GM18858 (cell line): ENCODE data around the gene C1orf159.
"Not testable (repeated sequence)": the region's sequence is repeated elsewhere in the genome, so short reads cannot be mapped to it uniquely, and the experiment has no call there.

Source experiments
- ATAC-seq: cut with Tn5 transposase; IDR thresholded peaks from one replicate; pipeline ENCODE4 v1.9.1; 2021; ENCODE audit not compliant: unreplicated experiment

Gene C1orf159

GRCh38 chr1:1150100-1150499 lies 34.2 kb upstream of the C1orf159 start:
- ATAC-seq: no peak

DNA sequence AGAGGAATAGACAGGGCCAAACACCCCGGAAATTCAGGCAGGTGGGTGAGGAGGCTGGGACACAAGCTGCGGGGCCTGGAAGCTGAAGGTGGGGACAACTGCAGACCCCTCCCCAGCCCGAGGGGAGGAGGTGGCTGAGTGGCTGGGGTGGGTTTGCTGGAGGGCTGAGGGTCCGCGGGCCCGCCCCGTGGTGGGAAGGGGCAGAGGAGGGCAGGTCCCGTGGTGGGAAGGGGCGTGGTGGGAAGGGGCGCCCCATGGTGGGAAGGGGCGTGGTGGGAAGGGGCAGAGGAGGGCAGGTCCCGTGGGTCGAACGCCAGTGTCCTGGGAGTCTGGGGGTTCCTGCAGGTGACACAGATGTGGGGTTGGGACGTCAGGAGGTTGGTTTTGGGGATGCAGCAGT lies 33.5 kb upstream of the C1orf159 start:
- no peak for ATAC-seq

DNA sequence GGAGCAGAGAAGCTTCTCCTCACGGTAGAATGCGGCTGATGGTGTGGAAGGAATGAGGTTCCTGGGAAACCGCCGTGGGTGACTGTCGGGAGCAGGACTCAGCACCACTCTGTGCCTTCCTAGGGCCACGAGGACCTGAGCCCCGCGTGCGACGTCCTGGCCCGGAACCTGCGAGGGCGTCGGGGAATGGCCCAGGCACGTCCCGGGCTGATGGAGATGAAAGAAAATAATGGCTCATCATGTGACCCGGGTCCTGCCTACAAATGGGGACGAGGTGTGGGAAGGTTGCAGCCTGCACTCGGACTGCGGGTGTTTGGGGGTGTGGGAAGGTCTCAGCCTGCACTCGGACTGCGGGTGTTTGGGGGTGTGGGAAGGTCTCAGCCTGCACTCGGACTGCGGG lies 32.7 kb upstream of the C1orf159 start:
- no peak for ATAC-seq

GRCh38 chr1:1148061-1148460 lies 32.2 kb upstream of the C1orf159 start:
- no peak for ATAC-seq

DNA sequence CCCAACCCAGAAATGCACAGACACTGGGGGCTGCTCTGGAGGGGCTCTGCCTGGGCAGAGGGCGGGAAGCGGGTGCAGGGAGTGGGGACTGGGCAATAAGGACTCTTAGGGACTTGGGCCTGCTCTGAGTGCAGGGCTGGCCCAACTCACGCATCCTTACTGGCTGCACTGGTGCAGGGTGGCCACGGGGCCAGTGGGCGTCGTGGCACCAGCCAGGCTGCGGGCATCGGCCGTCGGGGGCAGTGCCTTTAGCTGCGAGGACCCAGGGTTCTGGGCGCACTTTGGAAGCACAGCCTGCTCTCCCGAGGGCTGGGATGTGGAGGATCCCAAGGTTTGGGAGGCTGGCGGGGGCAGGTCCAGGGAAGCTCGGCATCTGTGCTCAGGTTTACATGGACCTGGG lies 30.7 kb upstream of the C1orf159 start:
- no peak for ATAC-seq

DNA sequence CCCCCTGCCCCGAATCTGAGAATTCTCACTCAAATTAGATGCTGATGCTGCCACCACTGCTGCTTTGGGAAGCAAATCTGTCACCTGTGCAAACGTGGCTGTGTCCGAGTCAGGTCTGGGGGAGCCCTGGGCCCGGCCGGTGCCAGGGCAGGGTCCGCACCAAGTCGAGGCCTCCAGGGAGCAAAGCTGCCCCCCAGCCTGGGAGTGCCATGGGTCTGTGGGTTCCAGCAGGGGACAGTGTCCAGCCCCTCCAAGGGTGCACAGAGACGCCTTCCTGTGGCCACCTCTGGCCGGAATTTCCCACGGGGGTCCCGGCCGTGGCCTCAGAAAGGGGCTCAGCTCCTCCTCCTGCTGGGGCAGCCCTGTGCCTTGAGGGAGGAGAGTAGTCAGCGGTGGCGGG lies 30.1 kb upstream of the C1orf159 start:
- no peak for ATAC-seq

DNA sequence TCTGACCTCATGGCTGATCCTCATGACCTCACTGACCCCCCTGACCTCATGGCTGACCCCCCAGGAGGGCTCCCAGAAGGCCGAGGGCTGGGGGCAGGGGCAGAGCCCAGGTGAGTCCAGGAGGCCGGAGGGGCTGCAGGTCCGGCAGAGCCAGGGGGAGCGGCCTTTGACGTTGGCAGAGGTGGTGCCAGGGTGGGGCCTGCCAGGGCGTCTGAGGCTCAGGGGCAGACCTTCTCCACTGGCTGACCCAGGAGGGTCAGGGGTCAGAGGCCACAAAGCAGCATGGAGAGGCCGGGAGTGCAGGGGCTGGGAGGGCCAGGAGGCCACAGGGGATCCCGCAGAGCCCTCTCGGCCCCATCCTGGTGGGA lies 29.6 kb upstream of the C1orf159 start:
- no peak for ATAC-seq

DNA sequence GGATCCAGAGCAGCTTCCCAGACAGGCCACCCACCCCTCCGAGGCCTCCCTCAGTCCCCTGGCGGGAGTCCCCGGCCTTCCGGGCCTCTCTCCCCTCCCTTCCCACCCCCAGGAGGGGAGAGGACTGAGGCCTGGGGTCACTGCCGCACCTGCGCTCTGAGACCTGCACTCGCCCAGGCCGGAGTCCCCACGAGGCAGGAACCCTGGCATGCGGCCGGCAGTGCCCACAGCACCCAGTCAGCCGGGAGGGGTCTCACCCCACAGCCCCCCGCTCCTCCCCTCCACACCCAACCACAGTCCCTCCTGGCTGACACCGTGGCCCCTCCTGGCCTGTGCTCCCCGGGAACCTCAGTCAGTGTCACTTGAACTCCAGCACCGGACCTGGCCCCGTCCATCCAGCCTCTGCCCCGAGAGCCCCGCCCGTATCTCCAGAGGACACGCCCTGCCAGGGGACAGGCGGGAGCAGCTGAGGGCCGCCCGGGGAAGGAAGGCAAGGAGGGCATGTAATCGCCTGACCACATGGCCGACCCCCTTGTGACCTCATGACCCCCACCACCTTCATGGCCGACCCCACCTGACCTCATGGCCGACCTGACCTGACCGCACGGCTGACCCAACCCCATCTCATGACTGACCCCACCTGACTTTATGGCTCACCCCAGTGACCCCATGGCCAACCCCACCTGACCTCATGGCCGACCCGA lies 29.1 kb upstream of the C1orf159 start:
- no peak for ATAC-seq

GRCh38 chr1:1144122-1144842 lies 28.4 kb upstream of the C1orf159 start:
- no peak for ATAC-seq

- ATAC-seq: no peak
Measured at GRCh38 chr1:1143636-1144035, 27.7 kb upstream of the C1orf159 start.

DNA sequence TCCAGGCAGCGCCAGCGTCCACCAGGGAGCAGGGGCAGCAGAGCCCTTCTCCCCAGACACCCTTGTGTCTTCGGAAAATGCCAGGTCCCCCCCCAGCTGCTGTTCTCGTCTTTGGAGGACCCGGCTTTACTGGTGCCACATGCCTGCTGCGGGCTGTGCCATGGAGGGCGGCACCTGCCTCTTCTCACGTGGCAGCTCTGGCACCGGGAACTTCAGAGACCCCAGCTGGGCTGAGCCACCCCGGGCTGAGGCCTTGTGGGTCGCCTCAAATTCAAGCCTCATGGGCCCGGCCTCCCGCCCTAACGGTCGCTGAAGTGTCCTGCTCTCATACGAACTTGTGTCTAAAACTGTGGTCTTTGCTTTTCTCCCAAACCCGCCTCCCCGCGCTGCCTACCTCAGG lies 27.0 kb upstream of the C1orf159 start:
- ATAC-seq: no peak

DNA sequence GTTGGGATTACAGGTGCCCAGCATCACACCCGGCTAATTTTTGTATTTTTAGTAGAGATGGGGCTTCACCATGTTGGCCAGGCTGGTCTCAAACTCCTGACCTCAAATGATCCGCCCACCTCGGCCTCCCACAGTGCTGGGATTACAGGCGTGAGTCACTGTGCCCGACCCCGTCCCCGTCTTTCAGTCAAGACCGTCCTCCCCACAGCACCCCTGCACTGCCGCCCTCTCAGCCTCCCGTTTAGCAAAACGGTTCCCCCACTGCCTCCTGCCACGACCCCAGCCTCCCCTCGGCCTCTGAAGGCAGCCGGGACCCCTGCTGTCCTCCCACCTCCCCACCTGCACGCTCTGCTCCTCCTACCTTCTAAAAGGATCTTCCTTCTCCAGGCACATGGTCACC lies 26.5 kb upstream of the C1orf159 start:
- not testable (repeated sequence) for ATAC-seq

GRCh38 chr1:1141911-1142250 lies 26.0 kb upstream of the C1orf159 start:
- ATAC-seq: no peak

GRCh38 chr1:1141244-1141910 lies 25.5 kb upstream of the C1orf159 start:
- no peak for ATAC-seq

DNA sequence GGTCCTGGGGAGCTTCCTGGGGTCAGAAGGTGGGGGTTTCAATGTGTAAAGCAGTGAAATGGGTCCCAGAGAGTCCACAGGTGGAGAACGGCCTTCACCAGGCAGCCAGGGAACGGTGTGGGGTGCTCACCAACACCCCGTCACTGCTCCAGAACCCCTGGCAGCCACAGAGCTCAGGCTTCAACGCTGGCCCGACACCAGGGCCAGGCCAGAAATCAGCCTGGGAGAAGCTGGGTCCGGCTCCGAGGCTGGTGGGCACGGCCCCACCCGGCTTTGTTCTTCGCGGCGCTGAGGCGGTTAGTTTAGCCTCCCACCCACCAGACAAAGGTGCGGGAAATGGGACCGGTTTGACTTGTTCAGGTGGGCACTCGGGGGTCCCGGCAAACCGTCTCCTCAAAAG lies 24.8 kb upstream of the C1orf159 start:
- no peak for ATAC-seq

GRCh38 chr1:1137256-1138045 lies 21.6 kb upstream of the C1orf159 start:
- ATAC-seq: no peak

DNA sequence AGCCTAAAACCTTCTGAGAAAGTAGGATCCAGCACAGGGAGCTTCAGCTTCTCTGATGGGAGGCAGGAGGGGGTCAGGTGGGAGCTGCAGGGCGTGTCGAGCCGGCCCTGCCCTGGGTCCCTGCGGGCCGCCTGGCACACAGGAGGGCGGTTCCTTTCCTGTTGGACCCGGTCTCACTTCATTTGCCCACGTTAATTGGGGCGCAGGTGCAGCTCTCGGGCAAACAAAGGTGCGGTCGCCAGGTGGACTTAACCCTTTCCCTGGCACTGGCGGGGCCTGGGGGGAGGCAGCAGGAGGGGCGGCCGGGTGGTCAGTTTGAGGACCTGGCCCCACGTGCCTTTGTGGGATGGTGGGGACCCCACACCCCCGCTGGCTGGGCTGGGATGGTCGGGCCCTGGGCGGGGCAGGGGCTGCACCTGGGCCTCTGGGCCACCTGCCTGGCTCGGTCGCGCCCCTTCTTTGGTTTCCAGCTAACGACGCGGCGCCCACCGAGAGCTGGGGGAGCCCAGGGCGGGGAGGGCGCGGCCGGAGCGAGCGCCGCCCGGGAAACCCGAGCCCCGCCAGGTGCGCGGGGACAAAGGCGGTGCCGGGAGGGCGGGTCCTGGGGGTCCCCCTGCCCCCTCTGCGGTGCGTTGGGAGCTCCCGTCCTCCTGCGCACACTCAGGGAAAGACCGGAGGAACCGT lies 20.8 kb upstream of the C1orf159 start:
- no peak for ATAC-seq

- ATAC-seq: no peak
Measured at GRCh38 chr1:1135339-1136136, 19.6 kb upstream of the C1orf159 start.

- ATAC-seq: no peak
Measured at GRCh38 chr1:1134300-1134970, 18.5 kb upstream of the C1orf159 start.
